Measurements from ENCODE around the gene CFHR1. TPM values are rescaled to one million over a fixed set of nuclear protein-coding genes. Genes with fewer than 3 reads are reported as not detected.
"Not testable (repeated sequence)": the region's sequence is repeated elsewhere in the genome, so short reads cannot be mapped to it uniquely, and the experiment has no call there.

The CFHR1 gene
- total and polyA plus RNA-seq, 9 donors, result 0.30 to 1.5 (median 0.86) TPM; not detected in 3

GRCh38 chr1:196808529-196809235, 10.8 kb upstream of the CFHR1 start:
- Histone ChIP-seq H3K9me3 (no peaks in the 10 kb centered on the region), H3K27me3 (no peaks in the 10 kb centered on the region), H3K27ac (no peak overlapping the region), H3K36me3 (no peaks in the 10 kb centered on the region), H3K4me1 (ENCODE audit: insufficient read depth) (no peaks in the 10 kb centered on the region), H3K4me3 (no peak overlapping the region)
- intact Hi-C loops (cut with DNase I), result no loop called here
- no peak for TF ChIP-seq CTCF (IDR thresholded peaks at IDR 0.05)
- no peak for TF ChIP-seq POLR2A (IDR thresholded peaks at IDR 0.05)
- TF ChIP-seq EP300 (IDR thresholded peaks at IDR 0.05), result no peak
- no peak for DNase-seq
- 81 to 92% (median 86%) methylated on average over 9 to 22 of the region's 22 CpGs for WGBS, 3 donors

GRCh38 chr1:196817442-196817841, 2.1 kb upstream of the CFHR1 start:
- intact Hi-C loops (cut with DNase I); DNase-seq; H3K9me3 ChIP-seq; H3K4me3 ChIP-seq; H3K4me1 ChIP-seq (ENCODE audit: insufficient read depth); H3K27me3 ChIP-seq; H3K36me3 ChIP-seq; H3K27ac ChIP-seq: not testable (repeated sequence)
- WGBS, 3 donors, result 80 to 81% methylated on average over 6 of the region's 6 CpGs; no CpG with 5 or more reads in 1 of the 3 donors

GRCh38 chr1:196827860-196828259, 8.3 kb downstream of the CFHR1 start:
- DNase-seq, result not testable (repeated sequence)
- WGBS, 3 donors, result 0 to 3% (median 1%) methylated on average over 4 of the region's 4 CpGs

GRCh38 chr1:196849613-196850492, 30.3 kb downstream of the CFHR1 start:
- DNase-seq; H3K4me3 ChIP-seq; H3K9me3 ChIP-seq; H3K27me3 ChIP-seq; H3K4me1 ChIP-seq (ENCODE audit: insufficient read depth); H3K27ac ChIP-seq; intact Hi-C loops (cut with DNase I); H3K36me3 ChIP-seq: not testable (repeated sequence)
- WGBS, 3 donors, result 62 to 71% (median 71%) methylated on average over 2 to 4 of the region's 4 CpGs

More at GRCh38 chr1:196827860-196828259, 8.3 kb downstream of the CFHR1 start:
- H3K36me3 ChIP-seq; H3K27me3 ChIP-seq; H3K9me3 ChIP-seq; H3K4me3 ChIP-seq; H3K27ac ChIP-seq; H3K4me1 ChIP-seq (ENCODE audit: insufficient read depth); intact Hi-C loops (cut with DNase I): not testable (repeated sequence)

GRCh38 chr1:196856053-196856452, 36.5 kb downstream of the CFHR1 start:
- TF ChIP-seq POLR2A (IDR thresholded peaks at IDR 0.05), result no peak
- no peak for TF ChIP-seq CTCF (IDR thresholded peaks at IDR 0.05)
- TF ChIP-seq EP300 (IDR thresholded peaks at IDR 0.05), result no peak
- Histone ChIP-seq H3K4me3 (no peak overlapping the region), H3K36me3 (no peaks in the 10 kb centered on the region), H3K27ac (no peak overlapping the region), H3K27me3 (no peaks in the 10 kb centered on the region), H3K9me3 (no peaks in the 10 kb centered on the region), H3K4me1 (ENCODE audit: insufficient read depth) (no peaks in the 10 kb centered on the region)
- WGBS, 3 donors, result 70 to 86% (median 79%) methylated on average over 6 of the region's 6 CpGs
- intact Hi-C loops (cut with DNase I), result no loop called here
- DNase-seq, result no peak

GRCh38 chr1:196857188-196857587, 37.7 kb downstream of the CFHR1 start:
- no peaks in the 10 kb centered on the region for H3K27me3 ChIP-seq
- no peaks in the 10 kb centered on the region for H3K36me3 ChIP-seq
- TF ChIP-seq POLR2A (IDR thresholded peaks at IDR 0.05), result no peak
- DNase-seq, result no peak
- H3K27ac ChIP-seq, result no peak overlapping the region
- H3K9me3 ChIP-seq, result no peaks in the 10 kb centered on the region
- H3K4me1 ChIP-seq (ENCODE audit: insufficient read depth), result no peaks in the 10 kb centered on the region
- intact Hi-C loops (cut with DNase I), result no loop called here
- H3K4me3 ChIP-seq, result no peak overlapping the region
- WGBS, 3 donors, result 80 to 85% (median 82%) methylated on average over 2 of the region's 2 CpGs

Measured in ovary (tissue), 9 donors.